ENCODE measurements around the gene PCED1B. TPM values are rescaled to one million over a fixed set of nuclear protein-coding genes. Genes with fewer than 3 reads are reported as not detected.
A peak's percentile ranks its signal among the peaks of the same experiment; 100 is the strongest.

The PCED1B gene
- total RNA-seq, 2 donors from 2014 or later, result 2.3 to 14.2 TPM

DNA sequence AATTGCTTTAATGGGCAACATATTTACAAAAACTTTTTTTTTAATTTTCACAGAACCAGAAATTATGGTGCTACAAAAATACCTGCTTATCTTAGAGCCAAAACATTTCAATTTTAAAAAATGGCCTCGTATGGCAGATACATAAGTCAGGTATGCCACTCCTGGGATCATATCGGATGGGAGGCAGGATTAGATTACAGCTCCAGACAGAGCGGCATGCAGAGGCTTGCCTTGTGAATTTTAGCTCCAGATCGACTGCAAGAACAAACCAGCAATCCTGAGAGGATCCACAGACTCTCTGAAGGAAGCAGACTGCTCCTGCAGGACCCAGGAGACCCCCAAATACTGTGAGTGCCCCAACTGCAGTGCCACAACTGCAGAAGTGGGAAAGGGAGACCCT is 169.7 kb downstream of the PCED1B start:
- WGBS, 2 donors, result 68 to 82% methylated on average over 4 of the region's 4 CpGs
- H3K4me3 ChIP-seq, result no peak overlapping the region
- ATAC-seq (no peak), DNase-seq (no peak)
- peaks cover 14% of the 10 kb centered on the region for H3K4me1 ChIP-seq
- H3K36me3 ChIP-seq (replicated peaks in 1 of 2; ENCODE audit: insufficient read depth in 1 of 2, low read depth in 2 of 2), result no peaks in the 10 kb centered on the region
- H3K27me3 ChIP-seq, result no peaks in the 10 kb centered on the region
- intact Hi-C loops (cut with DNase I), result no loop called here
- no peak overlapping the region for H3K27ac ChIP-seq
- H3K9me3 ChIP-seq, result no peaks in the 10 kb centered on the region
- TF ChIP-seq, protein P1, sequence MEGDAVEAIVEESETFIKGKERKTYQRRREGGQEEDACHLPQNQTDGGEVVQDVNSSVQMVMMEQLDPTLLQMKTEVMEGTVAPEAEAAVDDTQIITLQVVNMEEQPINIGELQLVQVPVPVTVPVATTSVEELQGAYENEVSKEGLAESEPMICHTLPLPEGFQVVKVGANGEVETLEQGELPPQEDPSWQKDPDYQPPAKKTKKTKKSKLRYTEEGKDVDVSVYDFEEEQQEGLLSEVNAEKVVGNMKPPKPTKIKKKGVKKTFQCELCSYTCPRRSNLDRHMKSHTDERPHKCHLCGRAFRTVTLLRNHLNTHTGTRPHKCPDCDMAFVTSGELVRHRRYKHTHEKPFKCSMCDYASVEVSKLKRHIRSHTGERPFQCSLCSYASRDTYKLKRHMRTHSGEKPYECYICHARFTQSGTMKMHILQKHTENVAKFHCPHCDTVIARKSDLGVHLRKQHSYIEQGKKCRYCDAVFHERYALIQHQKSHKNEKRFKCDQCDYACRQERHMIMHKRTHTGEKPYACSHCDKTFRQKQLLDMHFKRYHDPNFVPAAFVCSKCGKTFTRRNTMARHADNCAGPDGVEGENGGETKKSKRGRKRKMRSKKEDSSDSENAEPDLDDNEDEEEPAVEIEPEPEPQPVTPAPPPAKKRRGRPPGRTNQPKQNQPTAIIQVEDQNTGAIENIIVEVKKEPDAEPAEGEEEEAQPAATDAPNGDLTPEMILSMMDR (IDR thresholded peaks at IDR 0.05), result no peak
- no peak for TF ChIP-seq POLR2A (IDR thresholded peaks at IDR 0.05)

DNA sequence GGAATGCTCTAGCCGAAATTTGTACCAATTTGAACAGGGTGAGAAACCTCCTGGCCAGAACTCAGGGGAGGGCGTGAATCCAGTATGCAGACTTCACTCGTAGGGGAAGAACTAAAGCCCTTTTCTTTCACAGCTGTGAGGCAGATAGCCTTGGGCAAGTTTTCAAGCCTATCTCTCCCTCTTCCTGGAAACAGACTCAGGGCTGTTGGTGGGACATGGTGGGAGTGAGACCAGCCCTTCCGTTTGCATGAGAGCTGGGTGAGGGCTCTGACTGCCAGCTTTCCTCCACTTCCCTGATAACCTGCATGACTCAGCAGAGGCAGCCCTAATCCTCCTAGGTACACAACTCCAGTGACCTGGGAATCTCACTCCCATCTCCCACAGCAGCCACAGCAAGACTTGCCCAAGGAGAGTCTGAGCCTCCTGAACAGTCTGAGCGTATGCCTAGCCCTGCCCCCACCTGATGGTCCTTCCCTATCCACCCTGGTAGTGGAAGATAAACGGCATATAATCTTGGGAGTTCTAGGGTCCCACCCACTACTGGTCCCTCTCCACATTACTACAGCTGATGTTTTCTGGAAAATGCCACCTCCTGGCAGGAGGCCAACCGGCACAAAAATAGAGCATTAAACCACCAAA is 170.4 kb downstream of the PCED1B start:
- DNase-seq, result peak in 2 of 4 donors; percentile 19 to 24
- no peak for TF ChIP-seq POLR2A (IDR thresholded peaks at IDR 0.05)
- TF ChIP-seq, protein P1 (IDR thresholded peaks at IDR 0.05), result no peak
- no peak overlapping the region for H3K4me3 ChIP-seq
- intact Hi-C loops (cut with DNase I), result no loop called here
- peaks cover 14% of the 10 kb centered on the region for H3K4me1 ChIP-seq
- no peaks in the 10 kb centered on the region for H3K36me3 ChIP-seq (replicated peaks in 1 of 2; ENCODE audit: insufficient read depth in 1 of 2, low read depth in 2 of 2)
- H3K27ac ChIP-seq, result no peak overlapping the region
- no peak for ATAC-seq
- 59 to 71% methylated on average over 4 to 7 of the region's 7 CpGs for WGBS, 2 donors
- no peaks in the 10 kb centered on the region for H3K9me3 ChIP-seq
- no peaks in the 10 kb centered on the region for H3K27me3 ChIP-seq

DNA sequence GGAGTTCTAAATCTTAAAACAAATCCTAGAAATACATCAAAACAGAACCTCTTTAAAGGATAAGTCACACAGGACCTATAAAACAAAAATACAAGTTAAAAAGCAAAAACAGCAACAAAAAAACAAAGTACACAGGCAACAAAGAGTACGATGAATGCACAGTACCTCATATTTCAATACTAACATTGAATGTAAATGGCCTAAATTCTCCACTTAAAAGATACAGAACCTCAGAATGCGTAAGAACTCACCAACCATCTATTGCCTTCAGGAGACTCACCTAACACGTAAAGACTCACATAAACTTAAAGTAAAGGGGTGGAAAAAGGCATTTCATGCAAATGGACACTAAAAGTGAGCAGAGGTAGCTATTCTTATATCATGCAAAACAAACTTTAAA is 172.5 kb downstream of the PCED1B start:
- TF ChIP-seq POLR2A (IDR thresholded peaks at IDR 0.05), result no peak
- TF ChIP-seq, protein P1 (IDR thresholded peaks at IDR 0.05), result no peak
- H3K27ac ChIP-seq, result no peak overlapping the region
- H3K4me3 ChIP-seq, result no peak overlapping the region
- H3K9me3 ChIP-seq, result no peaks in the 10 kb centered on the region
- H3K27me3 ChIP-seq, result no peaks in the 10 kb centered on the region
- no peak for DNase-seq
- intact Hi-C loops (cut with DNase I), result no loop called here
- 72 to 97% methylated on average over 3 of the region's 3 CpGs for WGBS, 2 donors
- no peaks in the 10 kb centered on the region for H3K36me3 ChIP-seq (replicated peaks in 1 of 2; ENCODE audit: insufficient read depth in 1 of 2, low read depth in 2 of 2)
- peaks cover 14% of the 10 kb centered on the region for H3K4me1 ChIP-seq
- no peak for ATAC-seq

DNA sequence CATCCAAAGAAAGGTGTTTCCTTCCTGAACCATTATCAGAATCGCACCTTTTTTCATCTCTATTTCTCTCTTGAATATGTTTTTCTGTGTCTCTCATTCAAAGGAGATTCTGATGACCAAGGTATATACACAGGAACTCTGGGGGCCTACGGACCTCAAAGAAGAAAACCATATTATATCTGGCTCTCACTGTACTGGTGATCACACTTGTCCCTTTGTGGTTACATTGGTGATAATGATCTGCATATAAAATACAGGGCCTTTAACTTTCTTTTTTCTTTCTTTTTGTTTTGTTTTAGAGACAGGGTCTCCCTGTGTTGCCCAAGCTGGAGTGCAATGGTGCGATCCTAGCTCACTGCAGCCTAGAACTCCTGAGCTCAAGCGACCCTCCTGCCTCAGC is 185.5 kb downstream of the PCED1B start:
- no peaks in the 10 kb centered on the region for H3K27me3 ChIP-seq
- H3K4me3 ChIP-seq, result no peak overlapping the region
- TF ChIP-seq, protein P1 (IDR thresholded peaks at IDR 0.05), result no peak
- TF ChIP-seq POLR2A (IDR thresholded peaks at IDR 0.05), result no peak
- DNase-seq, result no peak
- WGBS, 2 donors, result 85 to 88% methylated on average over 4 of the region's 4 CpGs
- intact Hi-C loops (cut with DNase I), result no loop called here
- H3K36me3 ChIP-seq (replicated peaks in 1 of 2; ENCODE audit: insufficient read depth in 1 of 2, low read depth in 2 of 2), result no peaks in the 10 kb centered on the region
- no peaks in the 10 kb centered on the region for H3K9me3 ChIP-seq
- H3K4me1 ChIP-seq, result peaks cover 4% of the 10 kb centered on the region
- ATAC-seq, result no peak
- H3K27ac ChIP-seq, result no peak overlapping the region

DNA sequence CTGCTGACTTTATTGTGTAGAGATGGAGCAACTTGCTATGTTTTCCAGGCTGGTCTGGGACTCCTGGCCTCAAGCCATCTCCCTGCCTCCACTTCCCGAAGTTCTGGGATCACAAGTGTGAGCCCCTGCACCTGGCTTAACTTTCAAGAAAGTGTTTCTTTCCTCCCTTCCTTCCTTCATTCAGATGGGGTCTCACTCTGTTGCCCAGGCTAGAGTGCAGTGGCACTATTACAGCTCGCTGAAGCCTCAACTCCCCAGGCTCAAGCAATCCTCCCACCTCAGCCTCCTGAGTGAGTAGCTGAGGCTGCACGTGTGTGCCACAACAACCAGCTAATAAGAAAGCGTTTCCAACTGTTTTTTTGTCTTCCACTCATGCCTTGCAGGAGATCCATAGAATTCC is 186.0 kb downstream of the PCED1B start:
- DNase-seq (no peak), ATAC-seq (no peak)
- 77 to 86% methylated on average over 4 of the region's 4 CpGs for WGBS, 2 donors
- intact Hi-C loops (cut with DNase I), result no loop called here
- TF ChIP-seq, protein P1 (IDR thresholded peaks at IDR 0.05), result no peak
- no peak for TF ChIP-seq POLR2A (IDR thresholded peaks at IDR 0.05)
- no peaks in the 10 kb centered on the region for H3K36me3 ChIP-seq (replicated peaks in 1 of 2; ENCODE audit: insufficient read depth in 1 of 2, low read depth in 2 of 2)
- H3K9me3 ChIP-seq, result no peaks in the 10 kb centered on the region
- H3K4me3 ChIP-seq, result no peak overlapping the region
- H3K27ac ChIP-seq, result no peak overlapping the region
- H3K27me3 ChIP-seq, result no peaks in the 10 kb centered on the region
- H3K4me1 ChIP-seq, result peaks cover 4% of the 10 kb centered on the region
